Body of pancreas (tissue), 4 donors: ENCODE measurements around the gene FAM177B.

Source experiments
- CTCF ChIP-seq, 7 experiments: fragments of 450-650 bp in 4 of 7; fragments of 200-600 bp in 3 of 7; sonication (generic) in 3 of 7; IDR thresholded peaks; one replicate each; pipeline ENCODE4 v1.5.1; 2016 to 2019; ENCODE audit warnings: antibody characterized with exemption in 7 of 7
- POLR2A ChIP-seq, 3 donors: fragments of 450-650 bp; IDR thresholded peaks; one replicate each; pipeline ENCODE4 v1.6.1; 2016; ENCODE audit warnings: antibody characterized with exemption in 3 of 3, mild to moderate bottlenecking in 2 of 3

- TF ChIP-seq CTCF (IDR thresholded peaks at IDR 0.05) (no peak), POLR2A (IDR thresholded peaks at IDR 0.05) (no peak)
These were observed 13.6 kb downstream of the FAM177B start for GRCh38 chr1:222750651-222751050.
